NT2/D1 (cell line): ENCODE measurements around the gene NPAS3.

Experiments used
- SUZ12 ChIP-seq: IDR thresholded peaks from 2 replicates; pipeline ENCODE4 v1.6.1; 2011; ENCODE audit not compliant: insufficient read length, insufficient read depth; ENCODE audit errors: extremely low read depth
- YY1 ChIP-seq: IDR thresholded peaks from 2 replicates; pipeline ENCODE4 v1.6.1; 2011; ENCODE audit not compliant: insufficient read length, insufficient read depth
- ZNF274 ChIP-seq: IDR thresholded peaks from 2 replicates; pipeline ENCODE4 v1.6.1; 2011; ENCODE audit warnings: mild to moderate bottlenecking, low read depth, low read length

- TF ChIP-seq ZNF274 (no peak), YY1 (no peak), SUZ12 (no peak)
Measured at GRCh38 chr14:33480887-33481184, 542.2 kb downstream of the NPAS3 start.
